Tongue (tissue), 2 donors: ENCODE measurements around the gene PLPP2. TPM values are rescaled to one million over a fixed set of nuclear protein-coding genes. Genes with fewer than 3 reads are reported as not detected.

ENCODE experiments used
- DNase-seq: peaks from one replicate; pipeline ENCODE4 v3.0.0-alpha.2; 2015
- total RNA-seq: library from RNA; depleted of rRNA; stranded (reverse); fragments of >200 nt; gene quantifications from one replicate; pipeline ENCODE4 v1.2.3, GENCODE V29; 2014

The PLPP2 gene
- total RNA-seq: 13.0 TPM

- DNase-seq: no peak
Measured at GRCh38 chr19:291006-291521, at the start of gene PLPP2. PLPP2 (minus strand) TSS chr19:291403; CDS start chr19:291336, 67 bp downstream.

GRCh38 chr19:340620-341385, 49.6 kb upstream of the PLPP2 start:
- DNase-seq: no peak

- no peak for DNase-seq
Measured at GRCh38 chr19:339262-339887, 48.2 kb upstream of the PLPP2 start.

- no peak for DNase-seq
Measured at GRCh38 chr19:338421-338820, 47.2 kb upstream of the PLPP2 start.

- no peak for DNase-seq
Measured at GRCh38 chr19:336067-336614, 44.9 kb upstream of the PLPP2 start.

GRCh38 chr19:335486-336066, 44.4 kb upstream of the PLPP2 start:
- DNase-seq: no peak

- no peak for DNase-seq
Measured at GRCh38 chr19:335072-335471, 43.9 kb upstream of the PLPP2 start.

- DNase-seq: no peak
Measured at GRCh38 chr19:334296-335071, 43.3 kb upstream of the PLPP2 start.

GRCh38 chr19:330503-330902, 39.3 kb upstream of the PLPP2 start:
- no peak for DNase-seq

GRCh38 chr19:329876-330275, 38.7 kb upstream of the PLPP2 start:
- DNase-seq: no peak

GRCh38 chr19:328025-328505, 36.9 kb upstream of the PLPP2 start:
- no peak for DNase-seq

- no peak for DNase-seq
Measured at GRCh38 chr19:327291-328024, 36.3 kb upstream of the PLPP2 start.

- DNase-seq: no peak
Measured at GRCh38 chr19:326871-327270, 35.7 kb upstream of the PLPP2 start.

GRCh38 chr19:325937-326565, 34.8 kb upstream of the PLPP2 start:
- no peak for DNase-seq

- DNase-seq: no peak
Measured at GRCh38 chr19:325173-325936, 34.2 kb upstream of the PLPP2 start.

GRCh38 chr19:324716-325115, 33.5 kb upstream of the PLPP2 start:
- DNase-seq: no peak

- DNase-seq: no peak
Measured at GRCh38 chr19:322616-323015, 31.4 kb upstream of the PLPP2 start.

GRCh38 chr19:318509-318774, 27.2 kb upstream of the PLPP2 start:
- DNase-seq: no peak

GRCh38 chr19:317710-318508, 26.7 kb upstream of the PLPP2 start:
- DNase-seq: no peak

GRCh38 chr19:315811-316210, 24.6 kb upstream of the PLPP2 start:
- no peak for DNase-seq
